A549 (cell line): ENCODE data around the gene NMNAT2. TPM values are rescaled to one million over a fixed set of nuclear protein-coding genes. Genes with fewer than 3 reads are reported as not detected.

Experiments
- ATAC-seq, 2 experiments: fragments of 200-7000 bp in 1 of 2; fragments of >200 bp in 1 of 2; cut with Nextera tagmentation in 1 of 2; cut with Tn5 transposase in 1 of 2; 3 replicates each; pipeline versions ENCODE4 v1.8.0 to v1.9.1; 2018 to 2020; ENCODE audit warnings: mild to moderate bottlenecking in 1 of 2, moderate library complexity in 1 of 2
- CTCF ChIA-PET: fragments of 300-600 bp; sonication (Branson Sonifier 250); formaldehyde crosslinking; extraction: SDS; loops from one replicate; lab custom pipeline; 2021; ENCODE audit warnings: antibody characterized with exemption, inconsistent platforms; lab: Yijun Ruan, JAX
- POLR2A ChIA-PET: fragments of 350-600 bp; formaldehyde crosslinking; extraction: SDS; loops from one replicate; lab custom pipeline; 2021; ENCODE audit warnings: antibody characterized with exemption, inconsistent platforms; lab: Yijun Ruan, JAX
- DNase-seq, 2 experiments: peaks; one replicate each; pipeline versions ENCODE4 v3.0.0 to v3.0.0-alpha.2; 2011 to 2016; ENCODE audit warnings: low read depth in 1 of 2, low spot score in 1 of 2
- FAIRE-seq: peaks from 2 replicates; lab custom pipeline; 2011; peaks lifted over from hg19 to GRCh38; lab: Jason Lieb, UNC
- H3K27ac ChIP-seq, 2 experiments: fragments of >200 bp; sonication (Bioruptor Twin); formaldehyde crosslinking; 3 replicates each; pipeline ENCODE4 v1.5.1; 2016 to 2017
- H3K4me1 ChIP-seq: fragments of >200 bp; sonication (Bioruptor Twin); formaldehyde crosslinking; 3 replicates; pipeline ENCODE4 v1.6.1; 2016
- H3K4me2 ChIP-seq: fragments of >200 bp; sonication (Bioruptor Twin); formaldehyde crosslinking; 3 replicates; pipeline ENCODE4 v1.6.1; 2016
- H3K4me3 ChIP-seq: fragments of >200 bp; sonication (Bioruptor Twin); formaldehyde crosslinking; 3 replicates; pipeline ENCODE4 v1.5.1; 2016
- H3K9me3 ChIP-seq: fragments of >200 bp; sonication (Bioruptor Twin); formaldehyde crosslinking; 3 replicates; pipeline ENCODE4 v1.6.1; 2016
- BHLHE40 ChIP-seq: IDR thresholded peaks from 2 replicates; pipeline ENCODE4 v1.6.1; 2012; ENCODE audit warnings: low read depth, low read length, inconsistent platforms
- CBX8 ChIP-seq: fragments of 200-600 bp; sonication (generic); IDR thresholded peaks from 2 replicates; pipeline ENCODE4 v1.6.1; 2016
- CEBPB ChIP-seq, 2 experiments: fragments of >200 bp in 1 of 2; sonication (Bioruptor Twin) in 1 of 2; formaldehyde crosslinking in 1 of 2; IDR thresholded peaks; 2 replicates each; pipeline ENCODE4 v1.6.1; 2012 to 2016
- CHD2 ChIP-seq: fragments of 150-350 bp; IDR thresholded peaks from 2 replicates; pipeline ENCODE4 v1.6.1; 2014; ENCODE audit warnings: low read length; ENCODE audit not compliant: partially characterized antibody
- CHD4 ChIP-seq: fragments of 200-600 bp; sonication (generic); IDR thresholded peaks from 2 replicates; pipeline ENCODE4 v1.6.1; 2016; ENCODE audit warnings: antibody characterized with exemption, mild to moderate bottlenecking, borderline replicate concordance
- FOSB ChIP-seq: fragments of 250-450 bp; sonication (Bioruptor Pico); IDR thresholded peaks from 2 replicates; pipeline ENCODE4 v1.5.0; 2020; ENCODE audit warnings: mild to moderate bottlenecking, moderate library complexity
- FOSL2 ChIP-seq, 2 experiments: fragments of 450-650 bp in 1 of 2; fragments of >200 bp in 1 of 2; sonication (Bioruptor Twin) in 1 of 2; formaldehyde crosslinking; IDR thresholded peaks; 2 replicates each; pipeline versions ENCODE4 v1.5.0 to v1.6.1; 2016 to 2020; ENCODE audit warnings: mild to moderate bottlenecking in 1 of 2, moderate library complexity in 1 of 2
- GATA3 ChIP-seq: IDR thresholded peaks from 2 replicates; pipeline ENCODE4 v1.6.1; 2012; ENCODE audit warnings: borderline replicate concordance
- HOXA7 ChIP-seq: fragments of 250-450 bp; sonication (Bioruptor Pico); IDR thresholded peaks from 2 replicates; pipeline ENCODE4 v1.5.0; 2020; ENCODE audit warnings: mild to moderate bottlenecking, moderate library complexity
- HOXB13 ChIP-seq: fragments of 250-450 bp; sonication (Bioruptor Pico); IDR thresholded peaks from 2 replicates; pipeline ENCODE4 v1.5.0; 2020; ENCODE audit warnings: low read depth, mild to moderate bottlenecking, moderate library complexity
- KDM1A ChIP-seq: fragments of 200-600 bp; sonication (generic); IDR thresholded peaks from 2 replicates; pipeline ENCODE4 v1.6.1; 2016; ENCODE audit warnings: low read depth, mild to moderate bottlenecking
- KDM5A ChIP-seq: fragments of 200-600 bp; sonication (generic); IDR thresholded peaks from 2 replicates; pipeline ENCODE4 v1.6.1; 2016; ENCODE audit warnings: antibody characterized with exemption, mild to moderate bottlenecking
- MAFK ChIP-seq: fragments of 450-650 bp; IDR thresholded peaks from 2 replicates; pipeline ENCODE4 v1.6.1; 2014; ENCODE audit not compliant: partially characterized antibody
- NPAS2 ChIP-seq: fragments of 250-450 bp; sonication (Bioruptor Pico); IDR thresholded peaks from 2 replicates; pipeline ENCODE4 v1.8.0; 2022; ENCODE audit warnings: mild to moderate bottlenecking, moderate library complexity, borderline replicate concordance
- PHF8 ChIP-seq: fragments of 200-600 bp; sonication (generic); IDR thresholded peaks from 2 replicates; pipeline ENCODE4 v1.6.1; 2016; ENCODE audit warnings: low read depth, mild to moderate bottlenecking, antibody characterized with exemption, moderate library complexity, borderline replicate concordance
- POLR2A ChIP-seq: IDR thresholded peaks from 2 replicates; pipeline ENCODE4 v1.6.1; 2012; ENCODE audit warnings: mild to moderate bottlenecking, low read length
- POLR2AphosphoS2 ChIP-seq: conservative IDR thresholded peaks from 2 replicates; pipeline ENCODE4 v1.6.1; 2012; ENCODE audit warnings: low read length, improper control_type of control experiment, inconsistent platforms
- RAD21 ChIP-seq, 2 experiments: fragments of >200 bp in 1 of 2; sonication (Bioruptor Twin) in 1 of 2; formaldehyde crosslinking in 1 of 2; IDR thresholded peaks in 1 of 2; conservative IDR thresholded peaks in 1 of 2; 2 replicates in 1 of 2; 3 replicates in 1 of 2; pipeline ENCODE4 v1.6.1; 2012 to 2018; ENCODE audit warnings: inconsistent platforms in 1 of 2
- RARB ChIP-seq: fragments of 250-450 bp; sonication (Bioruptor Pico); IDR thresholded peaks from 2 replicates; pipeline ENCODE4 v1.8.0; 2021; ENCODE audit warnings: mild to moderate bottlenecking, moderate library complexity
- RNF2 ChIP-seq: fragments of 200-600 bp; sonication (generic); IDR thresholded peaks from 2 replicates; pipeline ENCODE4 v1.6.1; 2016; ENCODE audit warnings: low read depth, mild to moderate bottlenecking, antibody characterized with exemption, moderate library complexity, borderline replicate concordance
- SMC3 ChIP-seq: fragments of >200 bp; sonication (Bioruptor Twin); formaldehyde crosslinking; IDR thresholded peaks from 3 replicates; pipeline ENCODE4 v1.6.1; 2018; ENCODE audit warnings: inconsistent platforms
- TFCP2L1 ChIP-seq: fragments of 250-450 bp; sonication (Bioruptor Pico); IDR thresholded peaks from 2 replicates; pipeline ENCODE4 v1.5.0; 2021; ENCODE audit warnings: mild to moderate bottlenecking
- TP53 ChIP-seq: fragments of 250-450 bp; sonication (Bioruptor Pico); IDR thresholded peaks from 2 replicates; pipeline ENCODE4 v1.5.0; 2021; ENCODE audit warnings: mild to moderate bottlenecking, moderate library complexity
- ZC3H11A ChIP-seq: fragments of 450-650 bp; IDR thresholded peaks from 2 replicates; pipeline ENCODE4 v1.6.1; 2014; ENCODE audit warnings: antibody characterized with exemption, mild to moderate bottlenecking
- ZNF302 ChIP-seq: fragments of 250-450 bp; sonication (Bioruptor Pico); IDR thresholded peaks from 2 replicates; pipeline ENCODE4 v1.9.0; 2021; ENCODE audit warnings: inconsistent platforms, mild to moderate bottlenecking, moderate library complexity
- ZSCAN20 ChIP-seq: fragments of 250-450 bp; sonication (Bioruptor Pico); IDR thresholded peaks from 2 replicates; pipeline ENCODE4 v1.8.0; 2022; ENCODE audit warnings: mild to moderate bottlenecking, moderate library complexity
- WGBS: methylation state at CpG from one replicate; pipeline ENCODE4 v1.1.6; 2017; ENCODE audit errors: missing lambda C conversion rate; 5-methylcytosine and 5-hydroxymethylcytosine counted together
- polyA plus RNA-seq, 4 experiments: library from polyadenylated mRNA; depleted of rRNA in 3 of 4; stranded (reverse); fragments of >200 nt; fragmentation: RNase III in 1 of 4; extraction: RNeasy Plus Mini Kit Qiagen cat#74134 plus additional on column Dnase treatment in 1 of 4; gene quantifications; 2 replicates in 3 of 4; 3 replicates in 1 of 4; pipeline ENCODE4 v1.2.3, GENCODE V29; 2011 to 2017
- TF ChIP-seq, protein P1 (sequence below): fragments of 200-600 bp; sonication (generic); IDR thresholded peaks from 2 replicates; pipeline ENCODE4 v1.6.1; 2016; ENCODE audit warnings: antibody characterized with exemption, mild to moderate bottlenecking, moderate library complexity
- TF ChIP-seq, protein P2 (sequence below): fragments of >200 bp; sonication (Bioruptor Twin); formaldehyde crosslinking; IDR thresholded peaks from 2 replicates; pipeline ENCODE4 v1.6.1; 2016
- TF ChIP-seq, protein P3 (sequence below): IDR thresholded peaks from 2 replicates; pipeline ENCODE4 v1.6.1; 2012; ENCODE audit warnings: low read depth, borderline replicate concordance
- TF ChIP-seq, protein P4 (sequence below): IDR thresholded peaks from 2 replicates; pipeline ENCODE4 v1.6.1; 2012
- TF ChIP-seq, protein P5 (sequence below): IDR thresholded peaks from 2 replicates; pipeline ENCODE4 v1.6.1; 2012
- TF ChIP-seq, protein P6 (sequence below): fragments of 450-650 bp; IDR thresholded peaks from 2 replicates; pipeline ENCODE4 v1.6.1; 2014; ENCODE audit warnings: antibody characterized with exemption

The NMNAT2 gene
- polyA plus RNA-seq, 2 of the 4 experiments (the other 2 are of a cell fraction), result 0.16 to 0.63 TPM

DNA sequence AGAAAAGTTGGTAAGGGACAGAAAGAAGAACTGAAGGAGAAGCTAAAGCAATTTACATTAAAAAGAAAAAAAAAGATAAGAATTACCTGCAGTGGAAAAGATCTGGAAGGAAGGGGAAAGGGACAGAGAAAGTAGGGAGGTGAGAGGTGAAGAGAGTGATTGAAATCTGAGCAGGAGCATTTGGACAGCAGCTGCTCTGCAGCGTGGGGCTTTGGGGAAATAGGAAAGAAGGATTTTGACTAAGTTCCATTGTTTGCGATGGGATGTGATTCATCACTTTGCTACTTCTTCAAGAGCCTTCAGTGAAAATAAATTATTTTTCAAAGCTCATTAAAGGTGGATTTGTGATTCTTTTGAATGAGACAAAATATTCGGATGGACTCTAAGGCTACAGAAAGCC lies 26.1 kb upstream of the NMNAT2 start (continued):
- TF ChIP-seq, protein P1, sequence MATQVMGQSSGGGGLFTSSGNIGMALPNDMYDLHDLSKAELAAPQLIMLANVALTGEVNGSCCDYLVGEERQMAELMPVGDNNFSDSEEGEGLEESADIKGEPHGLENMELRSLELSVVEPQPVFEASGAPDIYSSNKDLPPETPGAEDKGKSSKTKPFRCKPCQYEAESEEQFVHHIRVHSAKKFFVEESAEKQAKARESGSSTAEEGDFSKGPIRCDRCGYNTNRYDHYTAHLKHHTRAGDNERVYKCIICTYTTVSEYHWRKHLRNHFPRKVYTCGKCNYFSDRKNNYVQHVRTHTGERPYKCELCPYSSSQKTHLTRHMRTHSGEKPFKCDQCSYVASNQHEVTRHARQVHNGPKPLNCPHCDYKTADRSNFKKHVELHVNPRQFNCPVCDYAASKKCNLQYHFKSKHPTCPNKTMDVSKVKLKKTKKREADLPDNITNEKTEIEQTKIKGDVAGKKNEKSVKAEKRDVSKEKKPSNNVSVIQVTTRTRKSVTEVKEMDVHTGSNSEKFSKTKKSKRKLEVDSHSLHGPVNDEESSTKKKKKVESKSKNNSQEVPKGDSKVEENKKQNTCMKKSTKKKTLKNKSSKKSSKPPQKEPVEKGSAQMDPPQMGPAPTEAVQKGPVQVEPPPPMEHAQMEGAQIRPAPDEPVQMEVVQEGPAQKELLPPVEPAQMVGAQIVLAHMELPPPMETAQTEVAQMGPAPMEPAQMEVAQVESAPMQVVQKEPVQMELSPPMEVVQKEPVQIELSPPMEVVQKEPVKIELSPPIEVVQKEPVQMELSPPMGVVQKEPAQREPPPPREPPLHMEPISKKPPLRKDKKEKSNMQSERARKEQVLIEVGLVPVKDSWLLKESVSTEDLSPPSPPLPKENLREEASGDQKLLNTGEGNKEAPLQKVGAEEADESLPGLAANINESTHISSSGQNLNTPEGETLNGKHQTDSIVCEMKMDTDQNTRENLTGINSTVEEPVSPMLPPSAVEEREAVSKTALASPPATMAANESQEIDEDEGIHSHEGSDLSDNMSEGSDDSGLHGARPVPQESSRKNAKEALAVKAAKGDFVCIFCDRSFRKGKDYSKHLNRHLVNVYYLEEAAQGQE, result no peak
- TF ChIP-seq HOXB13, result no peak
- TF ChIP-seq FOSB, result no peak
- no peak for TF ChIP-seq ZSCAN20

DNA sequence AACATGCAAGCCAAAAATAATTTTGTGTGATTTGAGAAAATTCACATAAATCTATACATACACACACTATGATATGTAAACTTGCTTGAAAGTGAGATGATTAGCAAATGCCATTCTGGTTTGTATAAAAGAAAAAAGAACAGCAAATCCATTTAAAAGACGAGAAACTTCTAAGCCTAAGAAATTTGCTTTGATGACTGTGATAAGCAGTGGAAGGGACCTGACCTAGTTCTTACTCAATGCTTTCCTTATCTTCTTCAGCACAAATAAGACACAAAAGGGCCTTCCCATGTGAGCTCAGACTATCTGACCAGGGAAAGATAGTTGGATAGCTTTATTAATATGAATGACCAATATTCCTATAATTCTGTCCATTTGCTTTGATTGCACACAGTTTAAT lies 25.3 kb upstream of the NMNAT2 start:
- H3K4me2 ChIP-seq, result no peak overlapping the region
- ATAC-seq (no peak), DNase-seq (no peak), FAIRE-seq (peak; percentile 46)
- no peak overlapping the region for H3K4me3 ChIP-seq
- 71% methylated on average over 1 of the region's 1 CpG for WGBS
- H3K4me1 ChIP-seq, result peaks cover 6% of the 10 kb centered on the region; the same call in 1 of the 3 replicates
- CTCF ChIA-PET, result interaction anchor here (0.9 kb wide), 1 partner anchor 10 kb away, joined by 3 read pairs; no protein-coding TSS in a partner anchor
- no peak overlapping the region for H3K27ac ChIP-seq
- TF ChIP-seq KDM5A (no peak), MAFK (no peak), CEBPB (IDR thresholded peaks at IDR 0.05) (no peak), CHD2 (no peak), RARB (CRISPR knock-in tag) (no peak), BHLHE40 (no peak), ZNF302 (CRISPR knock-in tag) (no peak), CBX8 (no peak), KDM1A (no peak), FOSL2 (IDR thresholded peaks at IDR 0.05) (no peak), FOSL2 (CRISPR knock-in tag; IDR thresholded peaks at IDR 0.05) (no peak), NPAS2 (CRISPR knock-in tag) (no peak), SMC3 (no peak), RNF2 (no peak), CHD4 (no peak), PHF8 (no peak), TP53 (CRISPR knock-in tag) (no peak)
- TF ChIP-seq, protein P2, sequence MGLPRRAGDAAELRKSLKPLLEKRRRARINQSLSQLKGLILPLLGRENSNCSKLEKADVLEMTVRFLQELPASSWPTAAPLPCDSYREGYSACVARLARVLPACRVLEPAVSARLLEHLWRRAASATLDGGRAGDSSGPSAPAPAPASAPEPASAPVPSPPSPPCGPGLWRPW, result no peak
- TF ChIP-seq, protein P3, sequence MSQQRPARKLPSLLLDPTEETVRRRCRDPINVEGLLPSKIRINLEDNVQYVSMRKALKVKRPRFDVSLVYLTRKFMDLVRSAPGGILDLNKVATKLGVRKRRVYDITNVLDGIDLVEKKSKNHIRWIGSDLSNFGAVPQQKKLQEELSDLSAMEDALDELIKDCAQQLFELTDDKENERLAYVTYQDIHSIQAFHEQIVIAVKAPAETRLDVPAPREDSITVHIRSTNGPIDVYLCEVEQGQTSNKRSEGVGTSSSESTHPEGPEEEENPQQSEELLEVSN, result no peak
- TF ChIP-seq, protein P4, sequence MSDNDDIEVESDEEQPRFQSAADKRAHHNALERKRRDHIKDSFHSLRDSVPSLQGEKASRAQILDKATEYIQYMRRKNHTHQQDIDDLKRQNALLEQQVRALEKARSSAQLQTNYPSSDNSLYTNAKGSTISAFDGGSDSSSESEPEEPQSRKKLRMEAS, result no peak
- POLR2A ChIA-PET, result no interaction called here
- H3K9me3 ChIP-seq, result no peaks in the 10 kb centered on the region

DNA sequence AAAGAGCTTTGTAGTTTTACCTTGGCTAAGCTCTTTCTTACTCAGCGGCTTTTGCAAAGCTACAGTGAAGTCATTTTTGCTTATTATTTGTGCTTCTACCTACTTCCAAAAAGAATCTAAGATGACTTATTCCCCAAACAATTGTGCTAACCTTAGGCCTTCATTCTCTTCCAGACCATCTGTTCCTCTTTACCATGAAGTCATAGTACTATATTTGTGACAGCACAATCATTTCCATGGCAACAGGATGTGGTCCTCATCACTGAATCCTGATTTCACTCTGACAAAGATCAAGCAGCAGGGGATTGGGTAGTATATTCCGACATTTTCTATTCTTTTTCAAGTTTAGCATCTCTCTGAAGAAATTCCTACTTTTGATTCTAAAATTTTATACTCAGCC lies 24.8 kb upstream of the NMNAT2 start:
- FAIRE-seq, result no peak

More for the DNA sequence above, 24.8 kb upstream of the NMNAT2 start:
- H3K4me3 ChIP-seq, result no peak overlapping the region
- no peak overlapping the region for H3K27ac ChIP-seq
- ChIA-PET POLR2A (no interaction called here), CTCF (interaction anchor here (0.9 to 1.2 kb wide), 2 partner anchors 10 to 19 kb away, joined by 3 to 4 read pairs; no protein-coding TSS in a partner anchor)
- no peak overlapping the region for H3K4me2 ChIP-seq
- WGBS, result 81% methylated on average over 2 of the region's 2 CpGs
- H3K9me3 ChIP-seq, result no peaks in the 10 kb centered on the region
- DNase-seq (no peak), ATAC-seq (no peak)
- TF ChIP-seq, protein P5, sequence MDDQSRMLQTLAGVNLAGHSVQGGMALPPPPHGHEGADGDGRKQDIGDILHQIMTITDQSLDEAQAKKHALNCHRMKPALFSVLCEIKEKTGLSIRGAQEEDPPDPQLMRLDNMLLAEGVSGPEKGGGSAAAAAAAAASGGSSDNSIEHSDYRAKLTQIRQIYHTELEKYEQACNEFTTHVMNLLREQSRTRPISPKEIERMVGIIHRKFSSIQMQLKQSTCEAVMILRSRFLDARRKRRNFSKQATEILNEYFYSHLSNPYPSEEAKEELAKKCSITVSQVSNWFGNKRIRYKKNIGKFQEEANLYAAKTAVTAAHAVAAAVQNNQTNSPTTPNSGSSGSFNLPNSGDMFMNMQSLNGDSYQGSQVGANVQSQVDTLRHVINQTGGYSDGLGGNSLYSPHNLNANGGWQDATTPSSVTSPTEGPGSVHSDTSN, result no peak
- TF ChIP-seq CHD4 (no peak), KDM1A (no peak), POLR2AphosphoS2 (no peak), BHLHE40 (no peak), POLR2A (no peak), HOXA7 (no peak), TFCP2L1 (no peak), ZC3H11A (no peak), RAD21 (conservative IDR thresholded peaks at IDR 0.05 in 1 of 2, IDR thresholded peaks at IDR 0.05 in 1 of 2) (no peak), GATA3 (no peak), RNF2 (no peak)
- TF ChIP-seq, protein P6, sequence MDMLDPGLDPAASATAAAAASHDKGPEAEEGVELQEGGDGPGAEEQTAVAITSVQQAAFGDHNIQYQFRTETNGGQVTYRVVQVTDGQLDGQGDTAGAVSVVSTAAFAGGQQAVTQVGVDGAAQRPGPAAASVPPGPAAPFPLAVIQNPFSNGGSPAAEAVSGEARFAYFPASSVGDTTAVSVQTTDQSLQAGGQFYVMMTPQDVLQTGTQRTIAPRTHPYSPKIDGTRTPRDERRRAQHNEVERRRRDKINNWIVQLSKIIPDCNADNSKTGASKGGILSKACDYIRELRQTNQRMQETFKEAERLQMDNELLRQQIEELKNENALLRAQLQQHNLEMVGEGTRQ, result no peak
- TF ChIP-seq, all 56 proteins: peak for 0
- peaks cover 6% of the 10 kb centered on the region; the same call in 1 of the 3 replicates for H3K4me1 ChIP-seq
